D341Med (cell line): ENCODE data around the gene LAMTOR3.

Source experiments
- DNase-seq: peaks from one replicate; pipeline ENCODE4 v3.0.0; 2012; ENCODE audit warnings: low spot score

The LAMTOR3 gene

DNA sequence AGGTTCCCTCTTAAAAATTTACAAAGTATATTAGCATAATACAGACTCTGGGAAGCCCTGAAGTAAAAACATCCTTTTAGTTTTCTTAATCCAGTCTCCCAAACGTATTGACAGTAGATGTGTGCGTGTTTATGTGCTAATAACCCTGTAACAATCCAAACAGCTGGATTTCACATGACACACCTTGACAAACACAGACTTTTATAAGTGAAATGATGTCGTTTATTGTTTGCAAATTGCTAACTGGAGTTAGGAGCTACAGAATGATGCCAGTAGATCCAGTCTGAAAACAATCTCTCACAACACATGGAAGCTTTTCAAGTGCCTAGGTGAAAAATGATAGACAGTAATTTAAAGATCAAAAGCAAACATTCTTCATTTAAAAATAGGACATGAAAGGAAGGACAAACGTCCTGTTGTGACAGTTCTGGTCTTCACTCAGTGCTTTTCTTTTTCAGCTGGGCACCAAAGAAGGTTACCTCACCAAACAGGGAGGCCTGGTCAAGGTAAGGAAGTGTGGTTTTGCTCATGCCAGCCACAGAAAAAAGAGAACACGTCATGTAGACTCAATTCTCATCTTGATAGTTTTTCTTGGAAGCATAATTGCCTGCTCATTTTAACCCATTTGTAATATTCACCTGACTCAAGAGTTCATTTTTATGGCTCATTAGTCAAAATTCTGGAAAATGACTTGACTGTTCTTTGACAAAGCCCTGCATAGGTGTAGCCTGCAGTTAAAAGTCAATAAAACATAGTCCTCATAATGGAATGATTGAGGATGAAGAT is 32.9 kb downstream of the LAMTOR3 start:
- DNase-seq: no peak

DNA sequence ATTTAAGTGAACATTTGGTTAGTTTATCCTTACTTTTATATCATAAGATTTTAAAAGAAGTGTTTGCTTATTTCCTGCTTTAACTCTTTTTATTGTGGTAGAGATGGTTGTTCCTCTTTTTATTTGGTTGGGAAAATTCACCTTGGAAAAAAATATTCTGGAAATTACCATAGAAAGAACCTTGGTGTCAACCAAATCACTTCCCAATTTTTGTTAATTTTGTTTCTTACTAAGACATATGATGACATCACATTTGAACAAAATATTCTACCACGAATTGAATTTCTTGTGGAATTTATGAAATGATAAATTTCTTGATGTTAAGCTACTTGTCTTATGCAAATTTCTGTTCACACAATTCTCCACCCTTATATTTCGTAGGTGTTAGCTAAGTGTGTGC is 33.7 kb downstream of the LAMTOR3 start:
- no peak for DNase-seq

DNA sequence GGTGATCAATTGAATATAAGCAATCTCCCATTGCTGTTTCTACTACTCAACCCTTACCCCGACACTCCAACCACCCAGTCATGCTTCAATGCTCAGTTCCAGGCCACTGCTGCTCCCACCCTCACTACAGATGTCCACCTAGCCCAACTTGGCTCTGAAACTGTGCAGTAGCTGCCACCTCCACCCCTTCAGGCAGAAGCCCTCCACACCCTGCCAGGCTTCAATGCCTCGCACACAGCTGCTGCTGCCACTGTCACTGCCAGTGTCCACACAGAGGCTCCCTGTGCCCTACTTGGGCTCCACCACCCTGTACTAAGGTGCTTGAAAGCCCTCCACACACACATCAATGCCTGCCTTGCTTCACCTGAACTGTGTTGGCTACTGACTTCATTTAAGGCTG is 34.6 kb downstream of the LAMTOR3 start:
- no peak for DNase-seq

DNA sequence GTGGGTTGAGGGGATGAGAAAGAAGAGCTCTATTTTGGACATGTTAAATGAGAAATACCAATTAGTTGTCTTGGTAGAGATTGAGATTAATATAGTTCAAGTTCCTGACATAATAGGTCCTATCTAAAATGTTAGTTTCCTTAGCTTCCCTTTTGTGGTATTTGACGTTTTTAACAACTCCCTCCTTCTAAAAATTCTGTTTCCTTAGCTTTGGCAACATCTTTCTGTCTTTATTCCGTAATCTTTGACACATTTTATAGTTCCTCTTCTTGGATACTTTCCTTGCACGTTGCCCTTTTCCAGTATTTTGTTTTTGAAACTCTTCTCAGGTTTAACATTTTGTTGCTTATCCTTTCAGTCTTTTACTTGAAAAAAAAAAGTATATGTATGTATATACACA is 36.9 kb downstream of the LAMTOR3 start:
- no peak for DNase-seq

DNA sequence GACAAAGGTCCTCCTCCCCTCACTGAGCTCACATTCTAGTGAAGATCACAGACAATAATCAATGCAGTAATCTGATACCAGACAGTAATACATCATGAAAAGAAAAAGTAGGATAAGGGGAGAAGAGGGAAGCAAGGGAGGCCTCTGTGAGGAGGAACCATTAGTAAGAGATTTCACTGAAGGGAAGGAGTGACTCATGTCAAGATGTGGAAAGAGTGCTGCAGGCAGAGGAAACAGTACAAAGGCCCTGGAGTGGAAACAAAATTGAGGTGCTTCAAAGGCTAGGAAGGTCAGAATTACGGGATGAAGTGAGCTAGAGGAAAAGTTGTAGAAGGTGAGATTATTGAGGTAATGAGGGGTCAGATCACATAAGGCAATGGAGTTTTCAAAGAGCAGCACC is 38.1 kb downstream of the LAMTOR3 start:
- DNase-seq: no peak

DNA sequence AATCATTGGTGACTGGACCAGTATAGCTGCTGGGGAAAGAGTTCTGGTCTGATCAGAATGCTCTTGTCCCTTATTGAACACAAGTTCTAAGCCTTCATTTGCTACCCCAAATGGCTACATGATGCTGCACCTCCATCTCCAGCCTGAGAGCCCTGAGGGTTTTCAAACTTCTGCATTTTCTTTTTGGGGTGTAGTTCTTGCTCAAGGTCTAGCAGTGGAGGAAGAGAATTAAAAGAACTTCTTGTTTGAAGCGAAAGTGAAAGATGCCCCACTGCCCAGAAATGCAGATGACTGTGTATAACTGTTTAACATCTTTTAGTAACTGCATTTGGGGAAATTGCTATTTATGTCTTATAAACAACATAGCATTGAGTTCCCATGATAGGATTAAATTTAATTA is 38.5 kb downstream of the LAMTOR3 start:
- no peak for DNase-seq

DNA sequence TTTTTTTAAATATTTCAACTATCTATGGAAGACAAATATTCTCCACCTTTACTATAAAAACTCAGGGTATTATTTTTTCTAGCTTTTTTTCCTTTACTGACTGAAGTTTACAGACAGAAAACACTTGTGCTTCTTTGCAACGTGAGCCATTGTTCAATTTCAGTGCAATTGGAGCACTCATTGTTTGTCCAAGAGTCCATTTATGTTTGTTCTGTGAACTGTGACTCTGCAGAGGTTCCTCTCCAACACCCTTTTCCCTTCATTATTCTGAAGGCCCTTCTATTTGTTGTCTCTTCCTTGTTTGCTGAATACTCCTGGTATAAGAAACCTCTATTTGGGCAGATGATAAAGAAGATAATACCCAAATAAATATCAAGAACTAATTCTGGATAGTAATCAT is 40.2 kb downstream of the LAMTOR3 start:
- no peak for DNase-seq

DNA sequence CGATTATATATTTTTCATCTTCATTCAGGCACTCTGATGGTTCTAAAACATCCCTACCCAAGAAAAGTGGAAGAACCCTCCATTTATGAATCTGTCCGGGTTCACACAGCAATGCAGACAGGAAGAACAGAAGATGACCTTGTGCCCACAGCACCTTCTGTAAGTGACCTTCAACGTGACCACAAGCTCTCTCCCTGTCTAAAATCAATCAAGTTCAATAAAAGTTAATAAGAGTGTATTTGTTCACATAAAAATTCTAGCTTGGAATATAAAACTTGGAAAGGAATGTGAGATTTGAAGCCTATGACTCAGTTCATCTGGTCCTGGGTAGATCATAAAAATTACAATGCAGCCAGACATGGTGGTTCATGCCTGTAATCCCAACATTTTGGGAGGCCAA is 41.0 kb downstream of the LAMTOR3 start:
- DNase-seq: no peak

DNA sequence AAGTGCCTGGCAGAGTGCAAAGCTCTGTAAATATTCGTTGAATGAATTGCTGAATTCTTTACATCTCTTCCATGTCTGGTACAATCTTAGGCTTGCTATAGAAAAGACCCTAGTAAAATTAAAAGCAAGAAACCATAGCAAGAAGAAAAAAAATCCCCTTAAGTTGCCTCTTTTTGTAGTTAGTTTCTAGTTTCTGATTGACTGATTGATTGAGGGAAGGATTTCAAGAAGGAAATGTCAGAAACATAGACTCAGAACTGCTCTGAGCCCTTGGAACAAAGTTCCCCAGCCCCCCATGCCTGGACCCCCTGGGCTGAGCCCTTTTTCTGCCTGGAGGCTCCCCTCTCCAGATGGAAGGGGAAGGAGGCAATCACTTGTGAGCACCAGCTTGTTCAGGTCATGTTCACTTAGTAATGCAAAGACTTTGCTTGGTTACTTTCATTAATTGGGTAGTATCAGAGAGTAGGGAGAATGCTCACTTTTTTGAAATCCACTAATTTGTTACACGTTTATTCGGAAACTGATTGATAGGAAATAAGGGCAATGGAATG is 42.0 kb downstream of the LAMTOR3 start:
- no peak for DNase-seq

DNA sequence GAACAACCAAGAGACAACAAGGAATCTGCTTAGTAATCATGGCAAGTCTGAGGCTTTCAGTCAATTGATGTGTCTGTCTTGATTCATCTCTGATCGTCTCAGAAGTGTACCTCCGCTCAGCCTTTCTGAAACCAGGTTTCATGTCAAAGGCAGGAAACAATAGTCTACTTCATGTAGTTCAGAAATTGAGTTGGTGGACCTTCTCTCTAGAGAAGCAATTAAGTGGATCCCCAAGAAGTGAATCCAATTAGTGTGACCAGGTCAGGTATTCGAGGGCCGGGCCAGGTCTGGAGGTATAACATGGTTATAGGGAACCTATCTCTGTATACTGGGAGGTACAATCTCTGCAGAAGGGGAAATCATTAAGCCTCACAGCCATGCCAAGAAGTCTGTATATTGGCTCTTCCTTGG is 45.6 kb downstream of the LAMTOR3 start:
- no peak for DNase-seq

DNA sequence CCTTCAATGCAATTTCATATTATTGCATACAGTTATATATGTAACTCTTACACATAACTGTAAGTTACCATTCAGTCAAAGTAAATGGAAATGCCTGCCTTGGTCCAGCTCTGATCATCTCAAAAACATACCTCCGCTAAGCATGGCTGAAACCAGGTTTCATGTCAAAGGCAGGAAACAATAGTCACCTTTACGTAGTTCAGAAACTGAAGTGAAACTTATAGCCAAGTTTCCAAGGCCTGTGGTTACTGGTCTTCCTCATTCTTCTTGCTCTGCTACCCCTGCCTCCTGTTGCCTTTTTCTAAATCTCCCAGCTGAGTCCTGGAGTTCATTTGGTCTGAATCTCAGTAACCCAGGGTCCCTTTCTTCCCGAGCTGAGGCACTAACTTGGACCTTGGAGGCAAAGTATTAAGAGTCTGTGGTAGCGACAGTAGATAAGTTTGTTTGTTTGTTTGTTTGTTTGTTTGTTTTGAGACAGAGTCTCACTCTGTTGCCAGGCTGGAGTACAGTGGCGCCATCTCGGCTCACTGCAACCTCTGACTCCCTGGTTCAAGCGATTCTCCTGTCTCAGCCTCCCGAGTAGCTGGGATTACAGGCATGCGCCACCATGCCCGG is 46.8 kb downstream of the LAMTOR3 start:
- no peak for DNase-seq

DNA sequence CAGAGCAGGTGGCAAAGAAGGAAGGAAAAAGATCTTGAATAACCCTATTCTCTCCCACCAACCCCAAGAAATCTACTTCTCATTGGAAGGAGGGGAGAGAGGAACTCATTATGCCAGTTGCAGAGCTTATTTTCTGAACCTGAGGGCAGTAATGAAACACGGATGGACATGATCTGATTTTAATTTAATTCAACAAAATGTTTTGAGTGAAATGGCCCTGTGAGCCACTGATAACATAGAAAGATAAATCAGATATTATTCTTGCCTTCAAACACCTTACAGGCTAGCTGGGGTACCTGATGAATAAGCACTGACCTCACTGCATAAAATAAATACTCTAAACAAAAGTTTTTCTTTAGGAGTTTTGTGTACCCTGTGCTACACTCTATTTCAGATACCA is 47.3 kb downstream of the LAMTOR3 start:
- DNase-seq: no peak

DNA sequence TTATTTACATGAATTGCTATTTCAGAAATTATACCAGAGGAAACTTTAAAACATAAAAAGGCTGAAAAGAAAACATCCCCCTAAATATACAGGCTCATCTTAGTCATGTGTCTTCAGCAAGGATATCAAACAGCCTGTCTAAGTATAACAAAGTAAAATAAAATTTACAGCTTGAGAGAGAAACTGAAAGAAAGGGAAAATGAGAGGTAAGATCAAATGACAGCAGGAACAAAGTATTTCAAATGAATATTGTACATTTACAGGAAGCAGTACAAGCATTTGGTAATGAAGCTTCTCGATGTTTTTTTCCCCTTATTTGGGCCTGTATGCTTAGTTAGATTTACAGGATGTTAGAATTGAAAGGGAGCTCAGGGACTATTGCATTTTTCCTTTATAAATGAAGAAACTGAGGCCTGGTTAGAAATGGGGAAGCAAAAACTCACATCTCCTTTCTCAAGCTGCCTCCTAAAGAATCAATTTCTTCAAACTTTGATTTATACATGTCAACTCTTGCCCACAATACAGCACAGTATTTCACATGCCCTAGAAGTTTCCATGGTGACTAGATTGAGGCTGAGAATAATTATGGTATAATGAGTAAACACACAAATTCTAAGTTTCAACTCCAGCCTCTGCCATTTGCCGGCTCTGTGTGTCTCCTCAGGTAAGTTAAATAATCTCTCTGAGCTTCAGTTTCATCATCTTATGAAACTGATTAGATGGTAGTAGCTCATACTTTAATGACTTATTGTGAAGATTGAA is 48.3 kb downstream of the LAMTOR3 start:
- DNase-seq: no peak

DNA sequence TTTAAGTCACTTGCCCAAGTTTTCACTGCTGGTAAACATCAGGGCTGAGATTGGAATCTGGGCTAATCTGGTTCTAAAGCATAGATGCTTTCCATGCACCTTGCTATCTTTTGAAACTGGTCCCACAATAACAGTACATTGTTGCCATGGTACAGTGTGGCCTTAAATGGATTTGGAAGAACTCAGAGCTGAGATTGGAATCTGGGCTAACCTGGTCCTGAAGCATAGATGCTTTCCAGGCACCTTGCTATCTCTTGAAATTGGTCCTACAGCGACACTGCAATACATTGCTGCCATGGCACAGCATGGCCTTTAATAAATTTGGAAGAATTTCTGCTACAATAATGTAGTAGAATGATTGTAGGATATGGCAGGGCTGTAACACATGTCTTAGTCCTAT is 49.0 kb downstream of the LAMTOR3 start:
- DNase-seq: no peak

DNA sequence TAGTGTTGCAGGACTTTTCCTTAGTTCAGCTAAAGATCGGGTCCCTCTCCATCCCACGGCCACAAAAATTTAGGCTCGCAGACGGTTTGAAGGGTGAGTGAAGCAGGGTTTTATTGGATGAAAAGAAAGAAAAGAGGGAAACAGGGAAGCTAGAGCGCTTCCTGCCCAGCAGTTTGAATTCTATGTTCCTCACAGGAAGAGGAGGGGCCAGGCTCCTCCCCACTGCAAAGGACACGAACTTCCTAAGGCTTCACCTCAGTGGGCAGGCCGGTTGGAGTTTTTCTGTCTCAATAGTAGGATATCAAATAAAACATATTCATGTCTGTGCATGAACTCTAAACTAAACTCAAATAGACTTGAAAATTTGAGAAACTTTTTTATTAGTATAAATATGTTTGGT is 50.2 kb downstream of the LAMTOR3 start:
- no peak for DNase-seq

DNA sequence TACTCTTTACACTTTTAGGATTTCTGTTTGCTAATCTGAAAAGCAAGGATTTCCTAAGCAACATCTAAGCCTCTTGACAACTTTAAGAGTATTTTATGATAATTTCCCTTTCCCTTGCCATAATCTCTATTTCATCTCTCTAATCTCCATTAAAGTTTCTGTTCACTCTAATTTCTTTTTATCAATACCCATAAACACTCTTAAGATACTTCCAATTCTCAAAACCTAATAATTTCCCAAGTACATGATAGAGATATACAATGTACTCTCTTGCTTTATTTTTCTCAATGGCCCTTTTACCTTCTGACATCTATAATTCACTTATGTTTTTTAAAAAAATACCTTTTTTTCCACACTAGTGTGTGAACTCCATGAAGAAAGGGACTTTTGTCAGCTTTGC is 50.8 kb downstream of the LAMTOR3 start:
- DNase-seq: no peak

DNA sequence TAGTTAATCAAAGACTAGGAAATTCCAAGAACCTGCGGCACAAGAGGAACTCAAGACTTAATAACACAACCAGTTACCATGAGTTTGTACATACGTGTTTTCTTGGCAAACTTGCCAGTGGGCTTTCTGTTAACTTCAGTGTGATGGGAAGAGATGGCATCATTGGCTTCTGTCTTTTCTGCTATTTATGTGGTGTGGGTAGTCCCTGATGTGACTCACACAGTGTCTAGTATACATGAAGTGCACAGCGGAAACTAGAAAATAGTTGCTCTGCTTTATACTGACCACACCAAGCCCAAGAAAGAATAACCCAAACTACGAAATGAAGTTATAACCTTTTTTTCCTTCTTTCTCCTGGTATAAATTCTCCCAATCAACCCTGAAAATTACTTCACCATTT is 53.1 kb downstream of the LAMTOR3 start:
- DNase-seq: no peak

DNA sequence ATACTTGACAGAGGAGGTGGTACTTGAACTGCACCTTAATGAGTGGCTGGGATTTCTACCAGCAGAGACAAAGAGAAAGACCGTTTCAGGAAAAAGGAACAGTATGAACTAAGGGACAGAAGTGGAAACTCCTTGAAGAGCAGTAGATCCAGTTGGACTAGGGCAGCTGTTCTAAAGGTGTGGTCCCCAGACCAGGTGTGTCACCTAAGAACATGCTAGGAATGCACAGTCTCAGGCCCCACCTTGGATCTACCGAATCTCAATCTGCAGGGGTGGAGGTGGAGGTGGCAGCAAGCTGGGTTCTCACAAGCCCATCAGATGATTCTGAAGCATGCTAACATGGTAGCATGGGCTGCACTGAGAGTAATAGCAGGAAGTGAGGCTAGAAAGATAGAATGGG is 55.3 kb downstream of the LAMTOR3 start:
- no peak for DNase-seq

DNA sequence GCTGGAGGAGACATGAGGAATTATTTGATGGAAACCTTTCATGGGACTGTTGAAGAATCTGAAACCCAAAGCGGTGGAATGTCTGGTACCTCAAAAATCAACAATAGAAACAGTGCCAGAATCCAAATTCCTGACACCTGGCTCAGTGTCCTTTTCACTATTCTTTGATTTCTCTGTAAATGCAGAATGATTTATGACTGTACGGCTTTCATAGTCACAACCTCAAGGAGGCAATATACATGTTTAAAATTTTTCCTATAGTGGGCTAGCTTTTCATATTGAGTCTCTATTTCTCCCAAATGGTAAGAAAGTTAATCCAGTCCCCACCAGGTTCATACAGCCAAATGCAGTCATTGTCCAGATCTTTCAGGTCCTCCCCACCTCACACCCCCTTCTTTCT is 58.3 kb downstream of the LAMTOR3 start:
- no peak for DNase-seq

DNA sequence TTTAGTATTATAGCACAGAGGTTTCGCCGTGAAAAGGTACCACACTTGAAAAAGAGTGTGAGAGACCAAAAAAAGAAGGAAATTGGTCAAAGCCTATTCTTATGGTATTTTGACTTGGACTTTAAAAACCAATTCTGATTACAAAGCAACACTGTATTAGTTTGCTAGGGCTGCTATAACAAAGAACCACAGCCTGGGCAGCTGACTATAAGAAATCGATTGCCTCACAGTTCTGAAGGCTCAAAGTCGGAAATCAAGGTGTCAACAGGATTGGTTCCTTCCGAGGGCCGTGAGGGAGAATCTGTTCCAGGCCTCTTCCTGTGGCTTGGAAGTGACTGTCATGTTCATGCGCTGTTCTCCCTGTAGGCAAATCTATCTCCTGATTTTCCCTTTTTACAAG is 59.7 kb downstream of the LAMTOR3 start:
- no peak for DNase-seq

DNA sequence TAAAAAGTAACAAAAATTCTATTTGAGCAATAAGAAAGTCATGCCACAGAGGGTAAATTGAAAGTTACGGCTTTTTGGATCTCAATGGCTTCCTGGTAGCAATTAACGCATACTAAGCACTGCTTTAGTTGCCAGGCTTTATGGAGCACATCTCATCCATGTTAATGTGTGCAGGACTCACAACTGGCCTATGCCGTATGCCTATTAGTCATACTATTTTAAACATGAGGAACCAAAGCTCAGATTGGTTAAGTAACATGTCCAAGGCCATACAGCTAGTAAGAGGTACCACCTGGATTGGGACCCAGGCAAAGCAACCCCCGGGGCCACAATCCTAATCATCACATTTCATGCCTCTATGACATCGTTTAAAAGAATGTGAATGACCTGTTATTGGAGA is 60.5 kb downstream of the LAMTOR3 start:
- no peak for DNase-seq

DNA sequence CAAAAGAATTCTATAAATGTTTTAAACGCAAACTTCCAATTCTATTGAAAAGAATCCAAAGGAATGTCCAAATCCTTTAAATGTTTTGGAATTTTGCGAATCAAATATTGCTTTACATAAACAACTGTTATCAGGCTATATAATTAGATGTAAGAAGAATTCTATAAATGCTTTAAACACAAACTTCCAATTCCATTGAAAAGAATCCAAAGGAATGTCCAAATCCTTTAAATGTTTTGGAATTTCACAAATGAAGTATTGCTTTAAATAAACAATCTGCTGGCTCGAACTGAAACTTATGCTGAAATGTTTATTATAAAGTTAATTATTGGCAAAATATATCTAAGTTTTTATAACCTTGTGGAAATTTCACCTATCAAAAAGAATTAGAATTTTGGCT is 61.5 kb downstream of the LAMTOR3 start:
- no peak for DNase-seq

DNA sequence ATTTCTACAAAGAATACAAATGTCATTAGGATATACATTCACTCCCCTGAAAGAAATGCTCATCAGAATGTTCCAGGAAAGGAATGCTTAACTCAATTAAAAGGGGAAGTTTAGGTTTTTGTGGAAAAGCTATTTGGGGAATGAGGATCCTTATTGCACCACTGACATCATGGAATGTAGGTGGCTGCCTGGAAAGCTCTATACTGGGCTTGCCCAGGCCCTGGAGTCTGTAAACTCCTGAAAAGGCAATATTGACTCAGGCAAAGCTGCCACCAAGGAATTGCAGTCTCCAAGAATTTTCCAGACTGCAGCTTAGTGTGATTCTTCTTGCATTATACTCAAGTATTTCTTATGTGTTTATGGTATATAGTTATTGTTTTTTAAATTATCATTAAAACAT is 61.9 kb downstream of the LAMTOR3 start:
- DNase-seq: no peak
